MM.1S (cell line): ENCODE data around the gene CSH1.
"Not testable (repeated sequence)": the region's sequence is repeated elsewhere in the genome, so short reads cannot be mapped to it uniquely, and the experiment has no call there.

ENCODE experiments used
- DNase-seq: peaks from one replicate; pipeline ENCODE4 v3.0.0-alpha.2; 2015
- H2AFZ ChIP-seq: fragments of 300-600 bp; sonication (generic); 2 replicates; pipeline ENCODE4 v1.6.0; 2016; ENCODE audit warnings: antibody characterized with exemption, low read length
- H3F3A ChIP-seq: fragments of 300-600 bp; sonication (generic); 2 replicates; pipeline ENCODE4 v1.6.1; 2016; ENCODE audit warnings: mild to moderate bottlenecking, antibody characterized with exemption, low read length, moderate library complexity, mixed read lengths; ENCODE audit not compliant: insufficient read depth
- H3K27ac ChIP-seq: fragments of 300-600 bp; sonication (generic); 2 replicates; pipeline ENCODE4 v1.5.1; 2016; ENCODE audit warnings: mild to moderate bottlenecking, low read length
- H3K27me3 ChIP-seq: fragments of 300-600 bp; sonication (generic); replicated peaks from 2 replicates; pipeline ENCODE4 v1.6.0; 2016; ENCODE audit warnings: low read length; ENCODE audit not compliant: insufficient read depth
- H3K36me3 ChIP-seq: fragments of 300-600 bp; sonication (generic); replicated peaks from 2 replicates; pipeline ENCODE4 v1.6.1; 2016; ENCODE audit warnings: mild to moderate bottlenecking, low read length, mixed read lengths; ENCODE audit not compliant: insufficient read depth
- H3K4me1 ChIP-seq: fragments of 300-600 bp; sonication (generic); 2 replicates; pipeline ENCODE4 v1.6.1; 2016; ENCODE audit warnings: low read length, mixed read lengths
- H3K4me2 ChIP-seq: fragments of 300-600 bp; sonication (generic); 2 replicates; pipeline ENCODE4 v1.6.0; 2016; ENCODE audit warnings: low read depth, low read length
- H3K4me3 ChIP-seq: fragments of 300-600 bp; sonication (generic); 2 replicates; pipeline ENCODE4 v1.5.1; 2016; ENCODE audit warnings: low read length, mixed read lengths
- H3K79me2 ChIP-seq: fragments of 300-600 bp; sonication (generic); 2 replicates; pipeline ENCODE4 v1.6.1; 2016; ENCODE audit warnings: mixed run types, low read length, mixed read lengths
- H3K9ac ChIP-seq: fragments of 300-600 bp; sonication (generic); 2 replicates; pipeline ENCODE4 v1.6.1; 2016; ENCODE audit warnings: low read length, mixed read lengths
- H3K9me2 ChIP-seq: fragments of 300-600 bp; sonication (generic); replicated peaks from 2 replicates; pipeline ENCODE4 v1.6.1; 2016; ENCODE audit warnings: mild to moderate bottlenecking, low read length, mixed read lengths; ENCODE audit not compliant: insufficient read depth
- H3K9me3 ChIP-seq: fragments of 300-600 bp; sonication (generic); replicated peaks from 2 replicates; pipeline ENCODE4 v1.6.1; 2016; ENCODE audit warnings: mild to moderate bottlenecking, low read length, mixed read lengths; ENCODE audit not compliant: insufficient read depth
- H4K20me1 ChIP-seq: fragments of 300-600 bp; sonication (generic); 2 replicates; pipeline ENCODE4 v1.6.1; 2016; ENCODE audit warnings: mild to moderate bottlenecking, low read length, moderate library complexity, mixed read lengths; ENCODE audit not compliant: insufficient read depth
- CTCF ChIP-seq: fragments of 300-600 bp; sonication (generic); IDR thresholded peaks from 2 replicates; pipeline ENCODE4 v1.5.1; 2016; ENCODE audit warnings: antibody characterized with exemption, low read length, mixed read lengths
- EZH2 ChIP-seq: fragments of 300-600 bp; sonication (generic); optimal IDR thresholded peaks from 2 replicates; pipeline ENCODE3; 2017; ENCODE audit warnings: low read depth, mild to moderate bottlenecking, antibody characterized with exemption, low read length, mixed read lengths
- EZH2phosphoT487 ChIP-seq: fragments of 300-600 bp; sonication (generic); IDR thresholded peaks from 2 replicates; pipeline ENCODE4 v1.6.1; 2018; ENCODE audit warnings: antibody characterized with exemption, low read length

CSH1 gene

GRCh38 chr17:63916566-63917185 is 20.3 kb upstream of the CSH1 start:
- H3K4me1 ChIP-seq = no peaks in the 10 kb centered on the region
- H3K4me2 ChIP-seq = no peak overlapping the region
- no peak overlapping the region for H3K9ac ChIP-seq

GRCh38 chr17:63915753-63916152 is 19.4 kb upstream of the CSH1 start:
- not testable (repeated sequence) for H3K27ac ChIP-seq, H3K36me3 ChIP-seq, H3K9me2 ChIP-seq, H3K9me3 ChIP-seq, H3K4me2 ChIP-seq, H3K79me2 ChIP-seq, H3K4me1 ChIP-seq, H3F3A ChIP-seq, H3K9ac ChIP-seq, H3K4me3 ChIP-seq, H2AFZ ChIP-seq, H3K27me3 ChIP-seq, DNase-seq, H4K20me1 ChIP-seq

More at GRCh38 chr17:63916566-63917185, 20.3 kb upstream of the CSH1 start:
- Histone ChIP-seq H3K9me2 (no peaks in the 10 kb centered on the region), H2AFZ (no peak overlapping the region), H3K79me2 (no peaks in the 10 kb centered on the region), H4K20me1 (no peaks in the 10 kb centered on the region), H3K9me3 (no peaks in the 10 kb centered on the region), H3K27me3 (no peaks in the 10 kb centered on the region; the same call in 1 of the 2 replicates), H3F3A (no peaks in the 10 kb centered on the region), H3K4me3 (no peak overlapping the region), H3K36me3 (no peaks in the 10 kb centered on the region), H3K27ac (no peak overlapping the region)
- DNase-seq = no peak
- TF ChIP-seq EZH2 = no peak
- TF ChIP-seq EZH2phosphoT487 = no peak
- TF ChIP-seq CTCF = no peak

GRCh38 chr17:63914471-63914870 is 18.1 kb upstream of the CSH1 start:
- no peak for DNase-seq
- no peaks in the 10 kb centered on the region; the same call in 1 of the 2 replicates for H3K27me3 ChIP-seq
- H3K36me3 ChIP-seq = no peaks in the 10 kb centered on the region
- no peaks in the 10 kb centered on the region for H3K9me2 ChIP-seq
- TF ChIP-seq EZH2 (no peak), CTCF (no peak), EZH2phosphoT487 (no peak)
- H3K4me1 ChIP-seq = no peaks in the 10 kb centered on the region
- H3K4me2 ChIP-seq = no peak overlapping the region
- no peaks in the 10 kb centered on the region for H3F3A ChIP-seq
- H3K9ac ChIP-seq = no peak overlapping the region
- no peak overlapping the region for H3K4me3 ChIP-seq
- no peak overlapping the region for H2AFZ ChIP-seq
- H3K27ac ChIP-seq = no peak overlapping the region
- no peaks in the 10 kb centered on the region for H4K20me1 ChIP-seq
- no peaks in the 10 kb centered on the region for H3K9me3 ChIP-seq
- no peaks in the 10 kb centered on the region for H3K79me2 ChIP-seq

GRCh38 chr17:63911657-63912100 is 15.3 kb upstream of the CSH1 start:
- TF ChIP-seq EZH2phosphoT487 = no peak
- TF ChIP-seq EZH2 = no peak
- TF ChIP-seq CTCF = peak; percentile 52
- Histone ChIP-seq H3K4me3 (no peak overlapping the region), H3F3A (no peaks in the 10 kb centered on the region), H3K4me2 (no peak overlapping the region), H2AFZ (no peak overlapping the region), H3K79me2 (no peaks in the 10 kb centered on the region), H3K9ac (no peak overlapping the region), H3K36me3 (no peaks in the 10 kb centered on the region), H3K4me1 (no peaks in the 10 kb centered on the region), H3K27ac (no peak overlapping the region), H4K20me1 (no peaks in the 10 kb centered on the region), H3K9me3 (no peaks in the 10 kb centered on the region), H3K27me3 (no peaks in the 10 kb centered on the region; the same call in 1 of the 2 replicates), H3K9me2 (no peaks in the 10 kb centered on the region)
- DNase-seq = peak; percentile 20
